CMK (cell line): ENCODE data around the gene C2CD2L.
"Not testable (repeated sequence)": the region's sequence is repeated elsewhere in the genome, so short reads cannot be mapped to it uniquely, and the experiment has no call there.

Source experiments
- DNase-seq: peaks from one replicate; pipeline ENCODE4 v3.0.0-alpha.2; 2010; ENCODE audit warnings: low read depth

Gene C2CD2L

GRCh38 chr11:119106564-119107537, at the start of gene C2CD2L:
Gene C2CD2L, plus strand, starts transcription at chr11:119107344. Its CDS starts 398 bp downstream, at chr11:119107742.
- DNase-seq: peak; percentile 89

GRCh38 chr11:119059128-119059527, 48.0 kb upstream of the C2CD2L start:
- DNase-seq: not testable (repeated sequence)

GRCh38 chr11:119061256-119061655, 45.9 kb upstream of the C2CD2L start:
- no peak for DNase-seq

GRCh38 chr11:119062779-119063178, 44.4 kb upstream of the C2CD2L start:
- no peak for DNase-seq

GRCh38 chr11:119065369-119065768, 41.8 kb upstream of the C2CD2L start:
- no peak for DNase-seq

- peak; percentile 89 for DNase-seq
Measured at GRCh38 chr11:119067371-119068222, 39.5 kb upstream of the C2CD2L start, which contains the start of gene VPS11. Gene VPS11, plus strand, starts transcription at chr11:119067818. Its CDS starts 6 bp downstream, at chr11:119067824.

GRCh38 chr11:119077839-119078238, 29.3 kb upstream of the C2CD2L start:
- DNase-seq: no peak

GRCh38 chr11:119078675-119079420, 28.3 kb upstream of the C2CD2L start:
- DNase-seq: no peak

GRCh38 chr11:119081682-119082260, 25.4 kb upstream of the C2CD2L start:
- DNase-seq: no peak

- peak; percentile 92 for DNase-seq
Measured at GRCh38 chr11:119084663-119085436, 22.3 kb upstream of the C2CD2L start, which contains the start of gene HMBS. Gene HMBS, plus strand, starts transcription at chr11:119084881. Its CDS starts 153 bp downstream, at chr11:119085034.

GRCh38 chr11:119085437-119085847, 21.7 kb upstream of the C2CD2L start:
- no peak for DNase-seq

- no peak for DNase-seq
Measured at GRCh38 chr11:119087123-119087522, 20.0 kb upstream of the C2CD2L start.

- DNase-seq: peak; percentile 98
Measured at GRCh38 chr11:119087747-119088241, 19.4 kb upstream of the C2CD2L start.

GRCh38 chr11:119088406-119088805, 18.7 kb upstream of the C2CD2L start:
- no peak for DNase-seq

GRCh38 chr11:119089319-119089718, 17.8 kb upstream of the C2CD2L start:
- no peak for DNase-seq

GRCh38 chr11:119091178-119091577, 16.0 kb upstream of the C2CD2L start:
- no peak for DNase-seq

GRCh38 chr11:119091966-119092879, 14.9 kb upstream of the C2CD2L start:
- no peak for DNase-seq

- no peak for DNase-seq
Measured at GRCh38 chr11:119092880-119093842, 14.0 kb upstream of the C2CD2L start.
